Fibroblast of skin of left quadriceps (primary cell): Measurements from ENCODE around the gene ITIH5.
"Not testable (repeated sequence)": the region's sequence is repeated elsewhere in the genome, so short reads cannot be mapped to it uniquely, and the experiment has no call there.

ENCODE experiments used
- DNase-seq, 2 experiments: peaks; one replicate each; pipeline ENCODE4 v3.0.0-alpha.2; 2013; ENCODE audit warnings: low read depth in 2 of 2

ITIH5 gene

DNA sequence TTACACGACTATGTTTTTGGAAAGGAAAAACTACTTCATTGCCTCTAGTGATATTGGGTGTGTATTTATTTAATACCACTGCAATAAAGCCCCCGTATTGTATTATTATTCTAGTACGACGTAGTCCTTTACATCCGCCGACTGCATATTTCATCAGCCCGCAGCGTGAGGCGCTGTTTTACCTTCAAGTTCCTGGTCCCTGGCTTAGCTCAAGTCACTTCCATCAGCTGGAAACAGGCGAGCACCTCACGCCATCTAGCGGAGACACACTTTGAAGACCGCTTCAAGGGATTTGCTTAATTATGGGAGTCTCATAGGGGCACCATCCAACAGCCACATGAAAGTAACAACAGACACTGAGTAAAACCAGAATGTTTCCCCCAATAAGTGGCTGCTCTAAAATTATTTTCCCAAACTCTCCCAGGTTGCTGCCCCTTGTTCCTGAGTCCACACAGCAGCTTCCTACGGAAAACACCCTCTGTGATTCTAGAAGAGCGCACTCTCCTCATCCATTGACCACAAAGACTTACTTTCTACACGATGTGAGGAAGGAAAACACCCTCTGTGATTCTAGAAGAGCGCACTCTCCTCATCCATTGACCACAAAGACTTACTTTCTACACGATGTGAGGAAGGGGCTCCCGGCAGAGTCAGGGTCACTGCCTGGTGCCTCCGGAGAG, 20.6 kb upstream of the ITIH5 start:
- DNase-seq = peak; percentile 53 to 58

GRCh38 chr10:7686351-7687171, 19.8 kb upstream of the ITIH5 start:
- no peak for DNase-seq

DNA sequence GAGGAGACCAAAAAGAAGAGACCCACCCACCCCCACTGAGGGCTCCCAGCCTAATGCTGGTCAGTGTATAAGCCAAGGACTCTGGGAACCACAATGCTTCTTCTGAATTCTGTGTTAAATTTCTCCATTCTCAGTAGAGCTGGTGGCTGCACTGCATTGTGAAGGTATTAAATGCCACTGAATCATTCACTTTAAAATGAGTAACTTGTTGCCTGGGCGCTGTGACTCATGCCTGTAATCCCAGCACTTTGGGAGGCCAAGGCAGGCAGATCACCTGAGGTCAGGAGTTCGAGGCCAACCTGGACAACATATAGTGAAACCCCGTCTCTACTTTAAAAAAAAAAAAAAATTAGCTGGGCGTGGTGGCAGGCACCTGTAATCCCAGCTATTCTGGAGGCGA, 13.3 kb upstream of the ITIH5 start:
- DNase-seq = not testable (repeated sequence)

DNA sequence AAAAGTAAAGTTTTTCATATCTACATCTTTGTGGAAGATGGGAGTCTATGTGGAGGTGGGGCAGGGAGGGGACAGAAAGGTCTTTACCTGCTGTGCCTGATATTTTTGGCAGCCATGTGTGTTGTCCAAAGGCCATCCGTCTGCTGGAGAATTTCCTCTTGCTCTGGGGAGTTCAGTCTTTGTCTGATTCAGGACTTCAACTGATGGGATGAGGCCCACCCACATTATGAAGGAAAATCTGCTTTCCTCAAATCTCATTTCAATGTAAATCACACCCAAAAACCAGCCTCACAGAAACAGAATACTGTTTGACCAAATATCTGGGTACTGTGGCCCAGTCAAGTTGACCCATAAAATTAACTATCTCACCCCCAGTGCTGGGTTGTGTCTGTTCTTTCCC, 12.5 kb upstream of the ITIH5 start:
- no peak for DNase-seq

DNA sequence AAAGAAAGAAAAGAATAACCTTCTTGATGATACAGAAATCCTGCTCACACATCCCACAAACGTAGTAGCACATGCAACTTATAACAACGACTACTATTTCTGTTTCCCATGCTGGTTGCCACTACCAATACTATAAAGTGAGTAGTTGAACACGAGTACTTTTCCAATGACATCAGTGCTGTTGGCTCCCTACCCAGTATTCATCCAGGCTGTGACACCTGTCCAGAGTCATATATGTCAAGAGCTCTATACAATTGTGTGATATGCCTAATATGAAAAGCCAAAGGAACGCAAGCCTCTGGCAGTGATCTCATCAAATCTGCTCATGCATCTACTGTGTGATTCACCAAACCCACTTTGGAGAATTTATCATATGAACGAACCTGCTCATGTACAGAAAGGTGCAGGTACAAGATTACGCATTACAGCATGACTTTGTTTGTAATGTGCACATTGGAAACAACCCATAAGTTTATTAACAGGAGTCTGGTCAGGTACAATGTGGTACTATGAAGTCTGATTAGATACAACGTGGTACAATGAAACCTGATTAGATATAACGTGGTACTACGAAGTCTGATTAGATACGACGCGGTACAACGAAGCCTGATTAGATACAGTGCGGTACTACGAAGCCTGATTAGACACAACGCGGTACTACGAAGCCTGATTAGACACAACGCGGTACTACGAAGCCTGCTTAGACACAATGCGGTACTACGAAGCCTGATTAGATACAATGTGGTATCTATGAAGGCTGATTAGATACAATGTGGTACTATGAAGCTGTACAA, 5.8 kb upstream of the ITIH5 start:
- no peak for DNase-seq

DNA sequence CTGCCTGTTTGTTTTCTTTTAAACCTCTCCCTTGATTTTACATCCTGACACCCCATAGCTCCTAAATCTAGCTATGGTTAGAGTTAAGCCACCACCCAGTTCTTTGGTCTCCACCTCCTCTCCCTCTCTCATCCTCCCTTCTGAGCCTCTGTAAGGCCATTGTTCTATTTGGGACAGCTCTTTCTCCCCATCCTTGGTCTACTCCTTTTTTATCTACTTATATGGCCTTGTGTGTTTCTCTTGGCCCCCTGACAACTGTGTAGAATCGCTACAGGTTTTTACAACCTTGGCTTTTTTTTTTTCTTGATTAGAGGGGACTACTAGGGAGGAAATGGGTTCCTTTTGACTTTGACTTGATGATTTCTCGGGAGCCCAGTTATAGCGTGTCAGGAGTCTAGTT, 3.4 kb upstream of the ITIH5 start:
- DNase-seq = no peak

DNA sequence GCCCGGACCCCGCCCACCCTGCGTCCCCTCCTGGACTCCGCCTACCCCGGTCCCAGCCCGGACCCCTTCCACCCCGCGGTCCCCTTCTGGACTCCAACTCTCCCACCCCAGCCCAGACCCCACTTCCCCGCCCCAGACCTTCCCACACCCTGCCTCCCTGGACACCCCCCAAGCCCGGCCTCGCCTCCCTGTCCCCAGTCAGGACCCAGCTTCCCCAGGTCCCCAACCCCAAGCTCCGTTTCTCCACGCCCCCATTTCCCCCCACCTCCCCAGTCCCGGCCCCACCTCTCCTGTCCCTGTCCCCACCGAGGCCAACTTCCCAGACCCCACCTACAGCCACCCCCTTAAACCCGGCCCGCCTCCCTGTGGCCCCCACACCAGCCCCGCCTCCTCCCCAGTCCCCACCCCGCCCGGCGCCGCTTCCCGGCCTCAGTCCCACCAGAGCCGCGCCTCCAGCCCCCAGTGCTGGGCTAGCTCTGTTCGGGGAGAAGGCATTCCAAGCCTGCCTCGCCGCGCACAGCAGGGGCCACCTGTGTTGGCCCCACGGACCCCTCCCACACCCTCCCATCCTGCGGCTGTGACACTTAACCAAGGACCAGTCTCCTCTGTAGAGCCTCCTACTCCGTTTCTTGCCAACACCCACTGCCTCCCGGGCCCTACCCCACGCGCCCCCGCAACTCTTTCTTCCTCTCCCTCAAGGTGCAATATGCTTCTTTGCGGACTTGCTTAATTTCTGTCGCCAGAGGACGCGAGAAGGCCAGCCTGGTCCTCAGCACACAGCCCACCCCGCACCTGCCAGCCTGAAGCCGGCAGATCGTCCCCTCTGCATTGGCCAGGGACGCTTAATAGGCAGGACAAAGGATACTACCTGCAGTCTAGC, 736 bp upstream of the ITIH5 start:
- DNase-seq = no peak

- no peak for DNase-seq
These were observed 999 bp downstream of the ITIH5 start for GRCh38 chr10:7665767-7666166.

DNA sequence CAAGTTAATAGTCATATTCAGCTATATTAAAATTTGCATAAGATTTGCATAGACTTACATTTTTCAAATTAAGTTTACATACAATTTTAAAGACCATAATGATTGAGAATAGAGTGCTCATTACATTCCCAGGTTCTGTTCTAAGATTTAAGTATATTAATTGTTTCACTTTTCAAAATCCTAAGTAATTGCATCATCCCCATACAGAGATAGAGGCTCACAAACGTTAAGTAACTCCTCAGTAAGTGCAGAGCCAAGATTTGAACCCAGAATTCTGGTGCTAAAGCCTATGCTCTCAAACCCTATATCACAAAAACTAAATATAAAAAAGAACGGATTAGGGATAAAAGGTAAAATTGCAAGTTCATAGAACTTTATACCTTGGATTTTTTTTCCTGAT, 2.1 kb downstream of the ITIH5 start:
- no peak for DNase-seq

DNA sequence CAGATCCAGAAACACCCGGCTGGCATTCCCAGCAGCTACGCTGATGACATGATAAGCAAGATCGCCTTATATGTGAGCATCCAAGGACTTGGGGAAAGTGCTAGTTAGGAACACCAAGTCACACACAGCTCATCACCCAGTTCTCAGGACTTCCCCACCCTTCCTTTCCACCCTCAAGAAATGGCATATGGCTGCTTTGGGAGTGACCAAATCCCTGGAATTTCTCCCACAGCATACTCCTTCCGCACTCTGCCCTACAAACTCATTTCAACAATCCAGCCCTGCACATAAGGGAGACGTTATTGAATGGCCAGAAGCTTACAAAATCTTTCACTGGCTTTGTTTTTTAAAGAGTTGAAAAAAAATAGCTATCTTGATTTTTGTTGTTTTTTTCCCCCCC, 4.2 kb downstream of the ITIH5 start:
- DNase-seq = no peak

- DNase-seq = no peak
These were observed 7.2 kb downstream of the ITIH5 start for GRCh38 chr10:7659560-7659959.

- no peak for DNase-seq
These were observed 9.2 kb downstream of the ITIH5 start for GRCh38 chr10:7657552-7657951.

DNA sequence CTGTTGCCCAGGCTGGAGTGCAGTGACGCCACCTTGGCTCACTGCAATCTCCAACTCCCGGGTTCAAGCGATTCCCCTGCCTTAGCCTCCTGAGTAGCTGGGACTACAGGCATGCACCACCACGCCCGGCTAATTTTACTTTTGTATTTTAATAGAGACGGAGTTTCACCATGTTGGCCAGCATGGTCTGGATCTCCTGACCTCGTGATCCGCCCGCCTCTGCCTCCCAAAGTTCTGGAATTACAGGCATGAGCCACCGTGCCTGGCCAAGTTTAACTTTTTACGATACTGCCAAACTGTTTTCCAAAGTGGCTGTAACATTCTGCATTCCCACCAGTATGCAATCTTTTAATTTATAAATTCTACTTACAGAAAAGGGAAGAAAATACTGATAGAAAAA, 9.7 kb downstream of the ITIH5 start:
- DNase-seq = not testable (repeated sequence)

- no peak for DNase-seq
These were observed 14.8 kb downstream of the ITIH5 start for GRCh38 chr10:7651853-7652470.

DNA sequence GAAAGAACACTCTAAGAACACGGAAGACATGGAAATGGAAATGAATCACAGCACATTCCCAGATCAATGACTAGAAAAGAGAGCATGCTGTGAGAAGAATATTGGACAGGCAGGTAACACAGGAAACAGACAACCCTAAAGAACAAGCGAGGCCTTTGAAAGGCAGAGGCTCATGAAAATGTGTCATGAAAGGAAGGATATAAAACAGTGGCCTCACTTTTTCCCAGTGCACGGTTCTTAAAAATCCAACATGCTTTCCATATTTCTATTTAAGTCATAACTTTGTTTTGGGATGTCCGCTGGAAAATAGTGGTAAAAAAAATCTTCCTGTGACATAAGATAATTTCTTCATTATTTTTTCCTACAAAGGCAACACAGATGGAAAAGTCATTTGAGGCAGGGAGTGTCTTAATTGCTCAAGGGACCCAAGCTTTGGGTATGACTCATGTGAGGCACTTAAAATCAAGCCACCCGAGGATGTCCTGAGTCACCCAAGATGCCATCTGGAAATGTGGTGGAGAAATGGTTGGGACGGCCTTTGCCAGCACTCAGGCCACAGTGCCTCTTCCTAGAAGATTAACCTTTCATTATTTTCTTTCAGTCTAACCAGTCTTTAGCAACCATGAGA, 17.0 kb downstream of the ITIH5 start:
- DNase-seq = no peak

DNA sequence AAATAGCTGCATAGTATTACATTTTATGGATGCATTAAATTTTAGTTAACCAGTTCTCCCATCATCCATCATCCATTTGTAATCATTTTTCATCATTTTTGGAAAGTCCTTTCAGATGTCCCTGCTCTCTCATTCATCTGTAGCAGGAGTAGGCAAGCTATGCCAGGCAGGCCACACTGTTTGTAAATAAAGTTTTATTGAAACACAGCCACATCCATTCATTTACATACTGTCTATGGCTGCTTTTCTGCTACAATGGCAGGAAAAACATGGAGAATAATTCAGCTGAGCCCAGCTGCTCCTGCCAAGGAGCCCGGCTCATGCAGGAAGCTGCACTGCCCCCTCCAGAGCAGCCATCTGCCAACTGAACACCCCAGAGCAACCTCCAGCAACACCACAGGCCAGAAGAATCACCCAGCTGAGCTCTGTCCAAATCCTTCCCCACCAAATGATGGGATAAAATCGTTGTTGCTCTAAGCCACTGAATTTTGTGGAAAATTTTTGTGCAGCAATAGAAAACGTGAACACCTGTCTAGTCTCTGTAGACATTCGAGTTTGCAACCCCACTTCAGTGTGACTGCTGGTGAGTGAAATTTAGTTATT, 19.6 kb downstream of the ITIH5 start:
- no peak for DNase-seq

DNA sequence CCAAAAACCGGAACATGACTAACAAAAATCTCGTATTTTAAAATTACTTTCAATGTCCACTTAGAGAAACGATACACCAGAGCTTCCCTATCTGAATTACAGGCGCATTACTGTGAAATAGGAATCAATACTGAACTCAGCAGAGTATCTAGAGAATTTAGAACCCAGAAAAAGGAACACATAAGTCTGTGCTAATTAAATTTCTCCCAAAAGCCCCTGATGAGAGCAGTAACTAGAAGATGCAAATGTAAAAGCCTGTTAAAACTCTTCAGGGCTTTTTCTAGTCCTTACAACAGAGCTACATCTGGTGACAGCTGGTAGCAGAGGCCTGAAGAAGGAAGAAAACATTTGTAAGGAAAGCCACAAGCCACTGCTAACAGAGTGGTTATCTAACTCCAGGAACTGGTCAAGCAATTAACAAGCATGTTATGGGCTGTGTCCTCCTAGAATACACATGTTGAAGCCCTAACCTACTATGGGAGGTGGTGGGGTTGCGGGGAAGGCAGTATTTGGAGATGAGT, 24.2 kb downstream of the ITIH5 start:
- DNase-seq = no peak

GRCh38 chr10:7635408-7636125, 31.2 kb downstream of the ITIH5 start:
- DNase-seq = no peak

- DNase-seq = no peak
These were observed 32.4 kb downstream of the ITIH5 start for GRCh38 chr10:7634142-7634894.
